ENCODE data around the gene PLPP7.
"Not testable (repeated sequence)": the region's sequence is repeated elsewhere in the genome, so short reads cannot be mapped to it uniquely, and the experiment has no call there.

PLPP7 gene
- 0.05 to 0.22 reads per million in 2 donors for total RNA-seq

DNA sequence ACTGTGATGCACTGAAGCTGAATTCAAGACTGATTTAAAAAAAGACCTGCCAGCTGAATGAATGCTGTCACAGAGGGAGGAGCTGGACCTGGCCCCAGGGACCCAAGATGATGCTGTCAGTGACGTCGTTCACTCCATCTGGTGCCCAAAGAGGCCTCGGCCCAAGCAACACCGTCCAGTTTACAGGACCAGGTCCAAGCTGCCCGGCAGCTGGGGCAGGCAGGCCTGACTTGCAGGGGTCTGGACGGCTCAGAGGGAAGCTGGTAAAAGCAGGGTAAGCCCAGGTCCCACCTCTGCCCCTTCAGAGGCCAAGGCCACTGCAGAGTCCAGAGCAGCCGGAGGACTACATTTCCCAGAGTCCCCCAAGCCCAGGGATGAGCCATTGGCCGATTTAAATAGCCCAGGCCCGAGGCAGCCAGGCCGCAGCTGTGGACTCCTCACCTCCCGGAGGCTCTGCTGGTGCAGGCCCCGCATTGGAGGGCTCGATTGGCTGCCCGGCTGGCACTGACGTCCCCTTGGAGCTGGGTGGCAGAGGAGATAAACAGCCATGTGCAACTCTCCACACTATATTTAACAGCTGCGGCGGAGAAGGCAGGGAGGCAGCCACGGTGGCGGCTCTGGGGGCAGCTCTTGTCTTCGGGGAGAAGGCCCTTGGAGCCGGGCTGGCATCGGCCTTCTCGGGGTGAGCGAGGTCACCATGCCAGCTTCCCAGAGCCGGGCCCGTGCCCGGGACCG is at the start of gene PLPP7:
Gene PLPP7 (plus strand): TSS at position 423 of the 735 bp plus-strand sequence. CDS start 275 bp downstream, at position 698.
- no peak for DNase-seq

DNA sequence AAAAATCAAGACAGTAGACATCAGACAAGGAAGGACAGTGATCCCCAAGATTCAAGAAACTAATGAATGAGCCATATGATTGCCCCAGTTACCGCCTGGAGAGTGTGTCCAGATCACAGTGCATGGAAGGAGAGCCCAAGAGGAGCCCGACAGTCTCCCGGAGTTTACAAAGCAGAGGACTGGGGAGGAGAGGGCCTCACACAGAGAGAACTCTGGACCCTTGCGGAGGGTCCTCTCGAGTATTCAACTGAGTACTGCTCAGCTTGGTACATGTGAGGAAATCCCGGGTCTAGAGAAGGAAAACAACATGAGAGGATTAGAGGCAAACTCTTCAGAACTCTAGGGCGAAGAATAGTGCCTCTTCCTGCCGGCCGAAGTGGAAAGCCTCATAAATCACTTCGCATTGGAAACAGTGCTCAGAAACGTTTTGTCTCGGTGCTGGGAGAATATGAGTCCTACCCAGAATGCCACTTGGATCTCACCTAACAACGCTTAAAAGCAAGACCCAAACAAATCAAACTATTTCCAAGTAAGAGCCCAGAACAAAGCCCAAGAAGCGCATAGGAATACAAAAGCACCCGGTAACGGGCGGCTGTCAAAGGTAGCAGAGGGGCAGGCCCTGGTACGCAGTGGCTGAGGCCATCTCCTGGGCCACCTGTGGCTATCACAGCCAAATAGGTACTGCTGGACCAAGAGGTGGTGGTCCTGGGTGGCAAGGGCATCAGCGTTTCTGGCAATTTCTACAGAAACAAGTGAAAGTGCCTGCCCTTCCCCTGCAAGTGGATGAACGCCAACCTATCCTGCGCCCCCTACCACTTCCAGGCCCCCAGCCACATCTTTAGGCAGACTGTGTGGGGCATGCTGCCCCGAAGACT is 49.2 kb upstream of the PLPP7 start:
- DNase-seq = no peak

GRCh38 chr9:131244331-131244730 is 45.2 kb upstream of the PLPP7 start:
- not testable (repeated sequence) for DNase-seq

- no peak for DNase-seq
These were observed 42.9 kb upstream of the PLPP7 start for GRCh38 chr9:131246618-131247017.

GRCh38 chr9:131252120-131252519 is 37.4 kb upstream of the PLPP7 start:
- no peak for DNase-seq

DNA sequence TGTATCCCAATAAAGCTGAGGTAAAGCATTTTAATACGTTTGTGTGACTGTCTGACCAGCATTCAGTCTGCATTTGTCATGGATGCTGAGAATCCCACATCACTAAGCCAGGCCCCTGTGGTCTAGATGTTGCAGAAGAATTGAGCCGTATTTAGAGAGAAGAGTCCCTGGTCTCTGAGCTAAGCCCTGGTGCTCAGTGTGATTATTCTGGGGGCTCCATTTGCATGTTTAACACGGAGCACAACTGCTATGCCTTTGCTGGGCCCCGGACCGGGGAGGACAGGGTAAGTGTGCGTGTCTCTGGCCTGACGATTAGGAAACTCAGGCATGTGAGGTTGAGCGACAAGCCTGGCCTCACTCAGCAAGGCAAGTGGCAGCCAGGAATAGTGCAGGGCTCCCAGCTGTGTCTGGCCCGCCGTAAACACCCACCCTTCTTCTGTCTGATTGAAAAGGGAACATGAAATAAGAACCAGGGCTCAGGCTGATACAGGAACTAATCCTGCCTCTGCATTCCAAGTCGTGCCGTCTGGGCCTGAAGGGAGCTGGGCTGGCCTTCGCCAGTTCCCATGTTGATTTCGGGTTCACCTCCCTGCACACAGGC is 35.5 kb upstream of the PLPP7 start:
- no peak for DNase-seq

GRCh38 chr9:131254626-131255025 is 34.9 kb upstream of the PLPP7 start:
- no peak for DNase-seq

DNA sequence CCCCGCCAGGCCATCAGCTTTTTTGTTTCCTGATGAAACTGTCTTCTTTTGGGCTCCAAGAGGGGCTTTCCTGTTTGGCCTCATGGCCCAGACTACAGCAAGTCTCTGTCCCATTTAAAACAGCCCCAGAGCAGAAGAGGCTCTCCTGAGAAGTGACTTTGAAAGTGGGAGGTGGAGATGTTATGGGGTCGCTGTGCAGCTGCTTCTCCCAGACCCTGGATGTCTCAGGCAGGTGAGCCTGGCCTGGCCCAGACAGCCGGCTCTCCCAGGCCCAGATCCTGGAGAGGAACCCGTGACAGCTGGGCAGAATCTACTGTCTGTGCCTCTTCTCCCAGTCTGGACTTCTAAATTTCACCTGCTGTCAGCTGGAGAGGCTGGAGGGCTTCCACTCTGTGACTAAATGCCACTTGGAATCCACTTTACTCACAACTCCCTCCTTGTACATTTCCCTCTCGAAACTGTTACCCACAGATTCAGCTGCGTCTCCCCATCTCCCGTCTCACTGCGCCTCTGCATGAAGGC is 33.8 kb upstream of the PLPP7 start:
- DNase-seq = no peak

DNA sequence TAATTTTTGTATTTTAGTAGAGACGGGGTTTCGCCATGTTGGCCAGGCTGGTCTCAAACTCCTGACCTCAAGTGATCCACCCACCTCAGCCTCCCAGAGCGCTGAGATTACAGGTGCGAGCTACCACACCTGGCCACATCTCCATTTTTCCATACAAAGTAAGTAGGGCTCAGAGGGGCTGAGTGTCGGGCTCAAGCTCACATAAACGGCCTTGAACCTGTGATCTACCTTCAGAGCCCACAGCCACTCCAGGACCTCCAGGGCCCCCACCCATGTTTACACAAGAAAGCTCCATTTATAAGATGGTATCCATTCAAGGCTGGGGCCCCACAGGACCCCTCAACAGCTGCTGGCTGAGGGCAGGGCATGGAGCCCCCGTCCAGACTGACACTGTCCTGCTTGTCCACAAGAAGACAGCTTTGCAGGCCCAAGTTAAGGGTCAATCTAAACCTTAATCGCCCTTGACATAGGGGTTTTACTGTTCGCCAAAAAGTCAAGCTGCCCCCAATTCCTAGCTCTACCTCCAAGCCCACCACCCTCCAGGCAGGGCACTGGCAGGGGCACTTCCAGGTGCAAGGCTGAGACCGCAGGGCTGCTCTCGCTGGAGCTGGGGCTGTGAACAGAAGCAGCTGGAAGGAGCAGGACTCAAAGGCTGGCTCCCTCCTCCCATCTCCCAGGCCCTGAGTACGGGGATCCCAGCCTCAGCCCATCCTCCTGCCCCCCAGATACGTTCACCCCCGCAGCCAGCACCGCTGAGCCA is 32.1 kb upstream of the PLPP7 start:
- DNase-seq = no peak

GRCh38 chr9:131258186-131258585 is 31.3 kb upstream of the PLPP7 start:
- DNase-seq = no peak

DNA sequence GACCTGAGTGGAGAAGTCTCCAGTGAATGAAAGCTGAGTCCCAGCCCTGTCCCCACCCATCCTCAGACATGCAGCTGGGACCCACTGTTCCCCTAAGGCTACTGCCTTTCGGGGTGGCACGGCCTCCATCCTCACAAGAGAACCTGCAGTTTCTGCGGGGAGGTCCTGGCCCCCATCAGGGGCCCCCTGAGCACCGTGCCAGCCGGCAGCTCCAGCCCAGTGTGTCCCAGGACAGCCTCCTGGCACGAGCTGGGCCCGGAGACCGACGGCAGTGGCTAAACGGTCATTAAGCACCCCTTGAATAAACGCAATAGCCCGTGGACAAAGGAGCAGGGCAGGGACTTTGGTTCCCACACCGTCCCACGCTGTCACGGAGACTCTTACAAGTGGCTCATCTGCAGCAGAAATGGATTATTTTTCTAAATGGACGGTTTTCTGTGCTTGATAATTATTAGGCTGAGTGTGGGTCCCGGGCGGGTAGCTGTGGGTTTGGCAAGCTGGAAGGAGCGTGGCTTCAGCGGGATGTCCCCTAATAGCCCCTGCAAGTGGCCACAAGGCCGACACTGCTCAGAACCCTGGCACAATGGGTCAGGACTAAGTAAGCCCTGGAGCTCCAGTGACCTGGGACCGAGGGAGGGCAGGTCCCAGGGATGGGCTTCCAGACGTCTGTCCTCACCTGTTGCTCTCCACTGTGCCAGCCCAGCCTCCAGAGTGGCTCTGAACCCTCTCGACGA is 30.7 kb upstream of the PLPP7 start:
- no peak for DNase-seq

GRCh38 chr9:131259432-131259898 is 30.1 kb upstream of the PLPP7 start:
- no peak for DNase-seq

GRCh38 chr9:131259916-131260597 is 29.5 kb upstream of the PLPP7 start:
- DNase-seq = no peak

GRCh38 chr9:131260751-131261452 is 28.6 kb upstream of the PLPP7 start:
- DNase-seq = no peak

- no peak for DNase-seq
These were observed 27.0 kb upstream of the PLPP7 start for GRCh38 chr9:131262327-131263032.

- not testable (repeated sequence) for DNase-seq
These were observed 26.5 kb upstream of the PLPP7 start for GRCh38 chr9:131263033-131263343.

GRCh38 chr9:131263701-131264100 is 25.8 kb upstream of the PLPP7 start:
- no peak for DNase-seq

DNA sequence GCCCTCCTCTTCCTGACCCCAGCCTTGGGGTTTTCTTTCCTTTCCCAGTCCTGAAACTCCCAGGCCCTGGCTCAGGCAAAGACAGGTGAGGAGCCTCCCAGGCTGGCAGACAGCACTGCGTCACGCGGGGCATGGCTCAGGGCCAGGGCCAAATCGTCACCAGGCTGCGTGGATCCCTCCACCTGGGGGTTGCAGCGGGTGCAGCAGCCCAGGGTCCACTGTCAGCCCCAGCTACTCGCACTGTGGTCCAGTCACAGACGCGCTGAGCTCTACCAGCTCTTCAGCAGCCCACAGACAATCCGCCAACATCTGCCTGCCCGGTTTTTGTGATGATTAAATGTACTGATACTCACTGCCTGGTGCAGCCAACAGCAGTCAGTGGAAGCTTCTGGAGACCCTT is 25.3 kb upstream of the PLPP7 start:
- DNase-seq = no peak

GRCh38 chr9:131266266-131267229 is 23.0 kb upstream of the PLPP7 start:
- DNase-seq = no peak
